HepG2 (cell line): ENCODE results near the gene RGS14. TPM values are rescaled to one million over a fixed set of nuclear protein-coding genes. Genes with fewer than 3 reads are reported as not detected.

Experiments used
- BRCA1 ChIP-seq: sonication (generic); formaldehyde crosslinking; IDR thresholded peaks from 2 replicates; pipeline ENCODE4 v1.4.0; 2020; ENCODE audit warnings: missing genetic modification reagents
- BRD4 ChIP-seq: sonication (generic); formaldehyde crosslinking; IDR thresholded peaks from 2 replicates; pipeline ENCODE4 v1.4.0; 2020; ENCODE audit warnings: missing genetic modification reagents
- CENPX ChIP-seq: sonication (generic); formaldehyde crosslinking; IDR thresholded peaks from 2 replicates; pipeline ENCODE4 v1.9.0; 2021; ENCODE audit warnings: mild to moderate bottlenecking, missing genetic modification reagents, moderate library complexity
- CREM ChIP-seq, 2 experiments: sonication (generic) in 1 of 2; formaldehyde crosslinking in 1 of 2; IDR thresholded peaks; 2 replicates each; pipeline versions ENCODE4 v1.4.0 to v1.6.1; 2016 to 2020; ENCODE audit warnings: antibody characterized with exemption in 1 of 2, mild to moderate bottlenecking in 1 of 2, missing genetic modification reagents in 1 of 2
- DRAP1 ChIP-seq: IDR thresholded peaks from 2 replicates; pipeline ENCODE4 v1.6.1; 2016; ENCODE audit warnings: missing genetic modification reagents, missing compliant biosample characterization
- EZH2 ChIP-seq: conservative IDR thresholded peaks from 2 replicates; pipeline ENCODE4 v1.6.1; 2012; ENCODE audit warnings: mild to moderate bottlenecking, low read depth, low read length, moderate library complexity
- GTF2F1 ChIP-seq: fragments of 150-350 bp; IDR thresholded peaks from 2 replicates; pipeline ENCODE4 v1.6.1; 2014; ENCODE audit warnings: low read length
- IKZF1 ChIP-seq: fragments of 450-650 bp; IDR thresholded peaks from 2 replicates; pipeline ENCODE4 v1.7.1; 2016
- KDM1A ChIP-seq: IDR thresholded peaks from 2 replicates; pipeline ENCODE4 v1.6.1; 2016; ENCODE audit warnings: missing compliant biosample characterization
- KLF9 ChIP-seq: IDR thresholded peaks from 2 replicates; pipeline ENCODE4 v1.6.1; 2016; ENCODE audit warnings: low read depth
- NR2C2 ChIP-seq: sonication (generic); formaldehyde crosslinking; IDR thresholded peaks from 2 replicates; pipeline ENCODE4 v1.4.0; 2020; ENCODE audit warnings: missing genetic modification reagents, mild to moderate bottlenecking, moderate library complexity, borderline replicate concordance
- TFDP2 ChIP-seq: sonication (generic); formaldehyde crosslinking; IDR thresholded peaks from 2 replicates; pipeline ENCODE4 v1.4.0; 2020; ENCODE audit warnings: missing genetic modification reagents
- ZFP82 ChIP-seq: sonication (generic); formaldehyde crosslinking; IDR thresholded peaks from 2 replicates; pipeline ENCODE4 v1.5.1; 2020; ENCODE audit warnings: mild to moderate bottlenecking, missing genetic modification reagents, borderline replicate concordance
- polyA plus RNA-seq, 8 experiments: library from polyadenylated mRNA; depleted of rRNA in 3 of 8; stranded (reverse) in 7 of 8; unstranded in 1 of 8; fragments of >200 nt; fragmentation: Illumina TruSeq in 4 of 8; extraction: Trizol in 4 of 8; gene quantifications; 2 replicates each; pipeline versions ENCODE4 v1.2.1 to v1.2.3, GENCODE V29; 2011 to 2016; ENCODE audit warnings: low read depth in 4 of 8, missing spikeins in 1 of 8, mixed read lengths in 1 of 8; ENCODE audit not compliant: insufficient read depth in 1 of 8
- total RNA-seq, 5 experiments: library from RNA; depleted of rRNA; stranded (reverse); fragments of >200 nt; fragmentation: Illumina TruSeq; extraction: Trizol; gene quantifications; 2 replicates each; pipeline ENCODE4 v1.2.3, GENCODE V29; 2016; ENCODE audit warnings: low read depth in 1 of 5
- TF ChIP-seq, protein P1 (sequence below), 2 experiments: fragments of 450-650 bp in 1 of 2; sonication (generic) in 1 of 2; formaldehyde crosslinking in 1 of 2; IDR thresholded peaks; 2 replicates each; pipeline versions ENCODE4 v1.6.1 to v1.8.0; 2016 to 2022; ENCODE audit warnings: antibody characterized with exemption in 1 of 2, mild to moderate bottlenecking in 1 of 2, missing genetic modification reagents in 1 of 2
- TF ChIP-seq, protein P2 (sequence below): sonication (generic); formaldehyde crosslinking; IDR thresholded peaks from 2 replicates; pipeline ENCODE4 v1.5.0; 2020; ENCODE audit warnings: mild to moderate bottlenecking, missing genetic modification reagents, borderline replicate concordance

RGS14 gene
- total and polyA plus RNA-seq, 2 of the 13 experiments (the other 11 are each of a cell fraction or from before 2014, with no cell fraction given): 11.1 to 17.2 TPM

- TF ChIP-seq DRAP1 (CRISPR knock-in tag) (peak; percentile 99), BRCA1 (CRISPR knock-in tag) (peak; percentile 55; the same call in 1 of the 2 replicates), KLF9 (CRISPR knock-in tag) (0 out of 2 replicates have a peak, but pooled peaks have one; percentile 4), IKZF1 (no peak), GTF2F1 (peak; percentile 40; the same call in 1 of the 2 replicates), CREM (IDR thresholded peaks at IDR 0.05) (no peak), CREM (CRISPR knock-in tag; IDR thresholded peaks at IDR 0.05) (no peak), CENPX (no peak), NR2C2 (CRISPR knock-in tag) (0 out of 2 replicates have a peak, but pooled peaks have one; percentile 28), BRD4 (CRISPR knock-in tag) (peak; percentile 66), KDM1A (CRISPR knock-in tag) (no peak), ZFP82 (CRISPR knock-in tag) (no peak), EZH2 (no peak), TFDP2 (CRISPR knock-in tag) (peak; percentile 67)
- TF ChIP-seq, protein P1, sequence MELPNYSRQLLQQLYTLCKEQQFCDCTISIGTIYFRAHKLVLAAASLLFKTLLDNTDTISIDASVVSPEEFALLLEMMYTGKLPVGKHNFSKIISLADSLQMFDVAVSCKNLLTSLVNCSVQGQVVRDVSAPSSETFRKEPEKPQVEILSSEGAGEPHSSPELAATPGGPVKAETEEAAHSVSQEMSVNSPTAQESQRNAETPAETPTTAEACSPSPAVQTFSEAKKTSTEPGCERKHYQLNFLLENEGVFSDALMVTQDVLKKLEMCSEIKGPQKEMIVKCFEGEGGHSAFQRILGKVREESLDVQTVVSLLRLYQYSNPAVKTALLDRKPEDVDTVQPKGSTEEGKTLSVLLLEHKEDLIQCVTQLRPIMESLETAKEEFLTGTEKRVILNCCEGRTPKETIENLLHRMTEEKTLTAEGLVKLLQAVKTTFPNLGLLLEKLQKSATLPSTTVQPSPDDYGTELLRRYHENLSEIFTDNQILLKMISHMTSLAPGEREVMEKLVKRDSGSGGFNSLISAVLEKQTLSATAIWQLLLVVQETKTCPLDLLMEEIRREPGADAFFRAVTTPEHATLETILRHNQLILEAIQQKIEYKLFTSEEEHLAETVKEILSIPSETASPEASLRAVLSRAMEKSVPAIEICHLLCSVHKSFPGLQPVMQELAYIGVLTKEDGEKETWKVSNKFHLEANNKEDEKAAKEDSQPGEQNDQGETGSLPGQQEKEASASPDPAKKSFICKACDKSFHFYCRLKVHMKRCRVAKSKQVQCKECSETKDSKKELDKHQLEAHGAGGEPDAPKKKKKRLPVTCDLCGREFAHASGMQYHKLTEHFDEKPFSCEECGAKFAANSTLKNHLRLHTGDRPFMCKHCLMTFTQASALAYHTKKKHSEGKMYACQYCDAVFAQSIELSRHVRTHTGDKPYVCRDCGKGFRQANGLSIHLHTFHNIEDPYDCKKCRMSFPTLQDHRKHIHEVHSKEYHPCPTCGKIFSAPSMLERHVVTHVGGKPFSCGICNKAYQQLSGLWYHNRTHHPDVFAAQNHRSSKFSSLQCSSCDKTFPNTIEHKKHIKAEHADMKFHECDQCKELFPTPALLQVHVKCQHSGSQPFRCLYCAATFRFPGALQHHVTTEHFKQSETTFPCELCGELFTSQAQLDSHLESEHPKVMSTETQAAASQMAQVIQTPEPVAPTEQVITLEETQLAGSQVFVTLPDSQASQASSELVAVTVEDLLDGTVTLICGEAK (IDR thresholded peaks at IDR 0.05): 0 out of 2 replicates have a peak, but pooled peaks have one; percentile 3
- TF ChIP-seq, protein P1 (CRISPR knock-in tag; IDR thresholded peaks at IDR 0.05): peak; percentile 53; the same call in 1 of the 2 replicates
- TF ChIP-seq, protein P2, sequence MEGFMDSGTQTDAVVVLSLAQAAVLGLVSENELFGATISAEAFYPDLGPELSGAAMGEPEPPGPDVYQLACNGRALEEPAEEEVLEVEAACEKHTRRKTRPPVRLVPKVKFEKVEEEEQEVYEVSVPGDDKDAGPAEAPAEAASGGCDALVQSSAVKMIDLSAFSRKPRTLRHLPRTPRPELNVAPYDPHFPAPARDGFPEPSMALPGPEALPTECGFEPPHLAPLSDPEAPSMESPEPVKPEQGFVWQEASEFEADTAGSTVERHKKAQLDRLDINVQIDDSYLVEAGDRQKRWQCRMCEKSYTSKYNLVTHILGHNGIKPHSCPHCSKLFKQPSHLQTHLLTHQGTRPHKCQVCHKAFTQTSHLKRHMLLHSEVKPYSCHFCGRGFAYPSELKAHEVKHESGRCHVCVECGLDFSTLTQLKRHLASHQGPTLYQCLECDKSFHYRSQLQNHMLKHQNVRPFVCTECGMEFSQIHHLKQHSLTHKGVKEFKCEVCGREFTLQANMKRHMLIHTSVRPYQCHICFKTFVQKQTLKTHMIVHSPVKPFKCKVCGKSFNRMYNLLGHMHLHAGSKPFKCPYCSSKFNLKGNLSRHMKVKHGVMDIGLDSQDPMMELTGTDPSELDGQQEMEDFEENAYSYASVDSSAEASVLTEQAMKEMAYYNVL (CRISPR knock-in tag): peak; percentile 74; the same call in 1 of the 2 replicates
These were observed 21.5 kb downstream of the RGS14 start (continued) for GRCh38 chr5:177378884-177379883.
